ENCODE measurements around the gene DOCK11.

DOCK11 gene

GRCh38 chrX:118630848-118631247 is 135.2 kb downstream of the DOCK11 start:
- no peak for DNase-seq (ENCODE audit: low read depth in 2 of 2)

GRCh38 chrX:118631586-118631985 is 136.0 kb downstream of the DOCK11 start:
- DNase-seq (ENCODE audit: low read depth in 2 of 2), result no peak

- DNase-seq (ENCODE audit: low read depth in 2 of 2), result no peak
Measured at GRCh38 chrX:118632862-118633261, 137.2 kb downstream of the DOCK11 start.

GRCh38 chrX:118633530-118633929 is 137.9 kb downstream of the DOCK11 start:
- no peak for DNase-seq (ENCODE audit: low read depth in 2 of 2)

- no peak for DNase-seq (ENCODE audit: low read depth in 2 of 2)
Measured at GRCh38 chrX:118634336-118634735, 138.7 kb downstream of the DOCK11 start.

GRCh38 chrX:118637997-118638396 is 142.4 kb downstream of the DOCK11 start:
- no peak for DNase-seq (ENCODE audit: low read depth in 2 of 2)

GRCh38 chrX:118644378-118644777 is 148.8 kb downstream of the DOCK11 start:
- DNase-seq (ENCODE audit: low read depth in 2 of 2), result no peak

GRCh38 chrX:118652717-118653116 is 157.1 kb downstream of the DOCK11 start:
- DNase-seq (ENCODE audit: low read depth in 2 of 2), result no peak

- DNase-seq (ENCODE audit: low read depth in 2 of 2), result no peak
Measured at GRCh38 chrX:118654331-118654730, 158.7 kb downstream of the DOCK11 start.

- DNase-seq (ENCODE audit: low read depth in 2 of 2), result no peak
Measured at GRCh38 chrX:118655561-118656246, 160.1 kb downstream of the DOCK11 start.

- DNase-seq (ENCODE audit: low read depth in 2 of 2), result no peak
Measured at GRCh38 chrX:118657413-118657812, 161.8 kb downstream of the DOCK11 start.

- no peak for DNase-seq (ENCODE audit: low read depth in 2 of 2)
Measured at GRCh38 chrX:118660085-118660484, 164.5 kb downstream of the DOCK11 start.

GRCh38 chrX:118665204-118665603 is 169.6 kb downstream of the DOCK11 start:
- no peak for DNase-seq (ENCODE audit: low read depth in 2 of 2)

- no peak for DNase-seq (ENCODE audit: low read depth in 2 of 2)
Measured at GRCh38 chrX:118666521-118666920, 170.9 kb downstream of the DOCK11 start.

GRCh38 chrX:118669435-118669834 is 173.8 kb downstream of the DOCK11 start:
- DNase-seq (ENCODE audit: low read depth in 2 of 2), result no peak

- no peak for DNase-seq (ENCODE audit: low read depth in 2 of 2)
Measured at GRCh38 chrX:118675326-118675965, 179.8 kb downstream of the DOCK11 start.

GRCh38 chrX:118675966-118676349 is 180.3 kb downstream of the DOCK11 start:
- DNase-seq (ENCODE audit: low read depth in 2 of 2), result no peak

GRCh38 chrX:118677318-118677717 is 181.7 kb downstream of the DOCK11 start:
- no peak for DNase-seq (ENCODE audit: low read depth in 2 of 2)

GRCh38 chrX:118679290-118679689 is 183.7 kb downstream of the DOCK11 start:
- DNase-seq (ENCODE audit: low read depth in 2 of 2), result no peak

GRCh38 chrX:118682258-118683014 is 186.8 kb downstream of the DOCK11 start:
- DNase-seq (ENCODE audit: low read depth in 2 of 2), result no peak

GRCh38 chrX:118685393-118685792 is 189.8 kb downstream of the DOCK11 start:
- no peak for DNase-seq (ENCODE audit: low read depth in 2 of 2)

GRCh38 chrX:118688935-118689334 is 193.3 kb downstream of the DOCK11 start:
- no peak for DNase-seq (ENCODE audit: low read depth in 2 of 2)

GRCh38 chrX:118693843-118694242 is 198.2 kb downstream of the DOCK11 start:
- no peak for DNase-seq (ENCODE audit: low read depth in 2 of 2)
